Hematopoietic multipotent progenitor cell treated with erythropoietin and hydrocortisone succinate and interleukin-3 and kit ligand, for 15 days (in vitro differentiated cells): Measurements from ENCODE around the gene CD38.
"Not testable (repeated sequence)": the region's sequence is repeated elsewhere in the genome, so short reads cannot be mapped to it uniquely, and the experiment has no call there.

Experiments used
- DNase-seq: peaks from one replicate; pipeline ENCODE4 v3.0.0-alpha.2; 2015; ENCODE audit warnings: low spot score

Gene CD38

GRCh38 chr4:15778289-15779241, at the start of gene CD38:
Gene CD38 (plus strand): TSS chr4:15778328. CDS start chr4:15778415, 87 bp downstream.
- no peak for DNase-seq

- peak; percentile 63 for DNase-seq
Observed at GRCh38 chr4:15729910-15730533, 48.1 kb upstream of the CD38 start.

GRCh38 chr4:15733061-15733460, 45.1 kb upstream of the CD38 start:
- not testable (repeated sequence) for DNase-seq

GRCh38 chr4:15735536-15735935, 42.6 kb upstream of the CD38 start:
- DNase-seq, result no peak

- DNase-seq, result no peak
Observed at GRCh38 chr4:15736514-15737050, 41.5 kb upstream of the CD38 start.

- no peak for DNase-seq
Observed at GRCh38 chr4:15737255-15737654, 40.9 kb upstream of the CD38 start.

- DNase-seq, result no peak
Observed at GRCh38 chr4:15738877-15739276, 39.3 kb upstream of the CD38 start.

GRCh38 chr4:15740764-15741404, 37.2 kb upstream of the CD38 start:
- no peak for DNase-seq

GRCh38 chr4:15742083-15742582, 36.0 kb upstream of the CD38 start:
- DNase-seq, result no peak

GRCh38 chr4:15742637-15743036, 35.5 kb upstream of the CD38 start:
- DNase-seq, result no peak

- no peak for DNase-seq
Observed at GRCh38 chr4:15744016-15744545, 34.0 kb upstream of the CD38 start.

GRCh38 chr4:15746110-15746509, 32.0 kb upstream of the CD38 start:
- DNase-seq, result no peak

GRCh38 chr4:15749001-15749400, 29.1 kb upstream of the CD38 start:
- DNase-seq, result no peak

- DNase-seq, result no peak
Observed at GRCh38 chr4:15751153-15751552, 27.0 kb upstream of the CD38 start.

- DNase-seq, result no peak
Observed at GRCh38 chr4:15753081-15753480, 25.0 kb upstream of the CD38 start.

GRCh38 chr4:15753786-15754185, 24.3 kb upstream of the CD38 start:
- no peak for DNase-seq

- no peak for DNase-seq
Observed at GRCh38 chr4:15754323-15754722, 23.8 kb upstream of the CD38 start.

- no peak for DNase-seq
Observed at GRCh38 chr4:15755321-15756155, 22.6 kb upstream of the CD38 start.

GRCh38 chr4:15756361-15756861, 21.7 kb upstream of the CD38 start:
- DNase-seq, result no peak

- no peak for DNase-seq
Observed at GRCh38 chr4:15757054-15757453, 21.1 kb upstream of the CD38 start.

GRCh38 chr4:15758294-15758693, 19.8 kb upstream of the CD38 start:
- no peak for DNase-seq
